AG04450 (cell line): Measurements from ENCODE around the gene TNFSF8. TPM values are rescaled to one million over a fixed set of nuclear protein-coding genes. Genes with fewer than 3 reads are reported as not detected.

Experiments used
- CTCF ChIA-PET: fragments of 300-600, 350-600 bp; formaldehyde crosslinking; extraction: SDS; loops from one replicate; lab custom pipeline; 2022; ENCODE audit warnings: antibody characterized with exemption, inconsistent platforms; lab: Charles Lee
- POLR2A ChIA-PET: fragments of 350-600 bp; formaldehyde crosslinking; extraction: SDS; loops from one replicate; lab custom pipeline; 2021; ENCODE audit warnings: antibody characterized with exemption, inconsistent platforms; lab: Yijun Ruan, JAX
- DNase-seq: peaks from one replicate; pipeline ENCODE4 v3.0.0-alpha.2; 2011; ENCODE audit warnings: low read depth, low spot score
- H3K27ac ChIP-seq: one replicate; pipeline ENCODE4 v1.5.1; 2012; ENCODE audit warnings: low read depth, low read length, control low read depth
- H3K27me3 ChIP-seq: one replicate; pipeline ENCODE4 v1.6.0; 2012; ENCODE audit warnings: low read length; ENCODE audit not compliant: control insufficient read depth, insufficient read depth
- H3K4me3 ChIP-seq: 2 replicates; pipeline ENCODE4 v1.5.1; 2011; ENCODE audit warnings: mild to moderate bottlenecking, low read depth, low read length, control low read depth
- H3K9me3 ChIP-seq: 2 replicates; pipeline ENCODE4 v1.5.1; 2012; ENCODE audit warnings: low read length; ENCODE audit not compliant: control insufficient read depth, insufficient read depth
- polyA minus RNA-seq: library from RNA; depleted of rRNA, polyadenylated mRNA; stranded (reverse); fragments of >200 nt; gene quantifications from 2 replicates; pipeline ENCODE4 v1.2.3, GENCODE V29; 2011; rRNA and poly(A)+ RNA removed
- polyA plus RNA-seq: library from polyadenylated mRNA; depleted of rRNA; stranded (reverse); fragments of >200 nt; gene quantifications from 2 replicates; pipeline ENCODE4 v1.2.3, GENCODE V29; 2011; rRNA removed
- TF ChIP-seq, protein P1 (sequence below): IDR thresholded peaks from 2 replicates; pipeline ENCODE4 v1.5.1; 2011; ENCODE audit warnings: low read depth, low read length, control low read depth, inconsistent platforms

The TNFSF8 gene, protein sequence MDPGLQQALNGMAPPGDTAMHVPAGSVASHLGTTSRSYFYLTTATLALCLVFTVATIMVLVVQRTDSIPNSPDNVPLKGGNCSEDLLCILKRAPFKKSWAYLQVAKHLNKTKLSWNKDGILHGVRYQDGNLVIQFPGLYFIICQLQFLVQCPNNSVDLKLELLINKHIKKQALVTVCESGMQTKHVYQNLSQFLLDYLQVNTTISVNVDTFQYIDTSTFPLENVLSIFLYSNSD
- polyA plus RNA-seq (not detected in 2 replicates), polyA minus RNA-seq (not detected in 2 replicates)

DNA sequence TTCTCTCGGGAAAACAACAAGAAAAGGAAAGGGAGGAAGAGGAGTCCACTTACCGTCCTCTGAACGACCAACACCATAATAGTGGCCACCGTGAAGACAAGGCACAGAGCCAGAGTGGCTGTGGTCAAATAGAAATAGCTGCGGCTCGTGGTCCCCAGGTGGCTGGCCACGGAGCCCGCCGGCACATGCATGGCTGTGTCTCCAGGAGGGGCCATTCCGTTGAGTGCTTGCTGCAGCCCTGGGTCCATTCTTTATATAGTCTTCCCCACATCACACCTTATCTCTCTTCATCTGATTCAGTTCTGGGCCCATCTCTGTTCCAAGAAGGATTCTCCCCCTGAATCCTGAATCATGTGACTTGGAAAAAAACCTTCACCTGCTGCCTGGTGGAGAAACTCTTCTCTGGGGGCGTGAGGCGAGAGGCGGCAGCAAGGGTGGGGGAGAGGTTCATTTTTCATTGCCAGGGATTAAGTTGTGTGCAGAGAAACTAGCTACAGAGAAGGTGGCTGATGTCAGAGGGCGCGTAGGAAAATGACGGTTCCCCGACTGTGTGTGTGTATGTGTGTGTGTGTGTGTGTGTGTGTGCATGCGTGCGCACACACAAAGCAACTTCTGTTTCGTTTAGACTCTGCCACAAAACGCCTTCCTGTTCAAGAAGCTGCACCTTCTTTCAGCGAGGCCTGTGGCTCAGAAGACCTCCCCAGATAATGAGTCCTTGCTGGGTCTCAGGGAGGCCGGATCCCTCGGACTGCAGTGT is at the start of gene TNFSF8:
Gene TNFSF8, minus strand, starts transcription at position 536 of the 757 bp plus-strand sequence. Its CDS starts 288 bp downstream, at position 248.
- Histone ChIP-seq H3K27ac (no peak within 1 kb of the TSS), H3K9me3 (no peaks in the 10 kb centered on the region), H3K27me3 (peaks cover 56% of the 10 kb centered on the region), H3K4me3 (no peak within 1 kb of the TSS)
- ChIA-PET CTCF (interaction anchor here (1.6 kb wide), 1 partner anchor 23 kb away, joined by 10 read pairs; no protein-coding TSS in a partner anchor), POLR2A (no interaction called here)
- TF ChIP-seq, protein P1, sequence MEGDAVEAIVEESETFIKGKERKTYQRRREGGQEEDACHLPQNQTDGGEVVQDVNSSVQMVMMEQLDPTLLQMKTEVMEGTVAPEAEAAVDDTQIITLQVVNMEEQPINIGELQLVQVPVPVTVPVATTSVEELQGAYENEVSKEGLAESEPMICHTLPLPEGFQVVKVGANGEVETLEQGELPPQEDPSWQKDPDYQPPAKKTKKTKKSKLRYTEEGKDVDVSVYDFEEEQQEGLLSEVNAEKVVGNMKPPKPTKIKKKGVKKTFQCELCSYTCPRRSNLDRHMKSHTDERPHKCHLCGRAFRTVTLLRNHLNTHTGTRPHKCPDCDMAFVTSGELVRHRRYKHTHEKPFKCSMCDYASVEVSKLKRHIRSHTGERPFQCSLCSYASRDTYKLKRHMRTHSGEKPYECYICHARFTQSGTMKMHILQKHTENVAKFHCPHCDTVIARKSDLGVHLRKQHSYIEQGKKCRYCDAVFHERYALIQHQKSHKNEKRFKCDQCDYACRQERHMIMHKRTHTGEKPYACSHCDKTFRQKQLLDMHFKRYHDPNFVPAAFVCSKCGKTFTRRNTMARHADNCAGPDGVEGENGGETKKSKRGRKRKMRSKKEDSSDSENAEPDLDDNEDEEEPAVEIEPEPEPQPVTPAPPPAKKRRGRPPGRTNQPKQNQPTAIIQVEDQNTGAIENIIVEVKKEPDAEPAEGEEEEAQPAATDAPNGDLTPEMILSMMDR = no peak
- no peak for DNase-seq

DNA sequence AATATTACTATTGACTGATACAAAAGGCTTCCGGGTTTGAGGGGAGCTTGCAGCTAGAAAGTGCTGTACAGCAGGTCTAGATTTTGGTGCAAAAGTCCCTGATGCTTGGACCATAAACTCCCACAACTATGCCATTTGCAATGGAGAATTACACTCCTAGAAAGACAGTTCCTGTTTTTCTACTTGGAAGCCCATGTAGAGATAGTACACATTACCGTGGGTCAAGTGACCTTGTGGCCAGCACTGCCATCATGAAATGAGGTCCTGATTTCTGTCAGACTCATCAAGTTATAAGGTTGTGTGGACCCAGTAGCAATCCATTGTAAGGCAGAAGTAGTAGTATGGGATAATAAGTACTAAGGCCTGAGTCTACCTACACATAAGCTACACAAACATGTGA is 42.8 kb upstream of the TNFSF8 start:
- ChIA-PET POLR2A (no interaction called here), CTCF (no interaction called here)
- Histone ChIP-seq H3K4me3 (no peak overlapping the region), H3K27me3 (peaks cover 5% of the 10 kb centered on the region), H3K9me3 (no peaks in the 10 kb centered on the region), H3K27ac (no peak overlapping the region)
- DNase-seq = no peak
- TF ChIP-seq, protein P1 = no peak

DNA sequence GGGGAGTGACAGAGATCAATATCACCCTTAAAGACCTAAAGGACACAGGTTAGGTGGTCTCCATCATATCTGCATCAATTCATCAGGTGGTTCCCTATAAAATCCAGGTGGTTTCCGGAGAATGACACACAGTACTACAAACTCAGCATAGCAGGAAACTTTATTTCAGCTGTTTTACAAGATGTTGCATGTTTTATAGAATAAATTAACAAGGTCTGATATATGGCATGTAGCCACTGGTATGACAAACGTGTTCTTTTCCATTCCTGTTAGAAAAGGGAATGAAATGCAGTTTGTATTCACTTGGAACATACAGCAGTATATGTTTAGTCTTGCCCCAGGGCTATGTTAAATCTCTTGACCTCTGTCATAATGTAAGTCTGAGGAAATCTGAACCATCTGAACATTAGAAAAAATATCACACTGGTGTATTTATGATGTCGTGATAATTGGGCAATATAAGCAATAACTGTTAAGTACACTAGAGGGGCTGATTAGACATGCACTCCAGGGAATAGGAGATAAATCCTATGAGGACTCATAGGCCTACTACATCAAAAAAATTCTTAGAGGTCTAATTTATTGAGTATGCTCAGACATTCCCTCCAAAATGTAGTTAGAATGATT is 42.2 kb upstream of the TNFSF8 start:
- POLR2A ChIA-PET = no interaction called here
- Histone ChIP-seq H3K27me3 (peaks cover 5% of the 10 kb centered on the region), H3K9me3 (no peaks in the 10 kb centered on the region), H3K4me3 (no peak overlapping the region), H3K27ac (no peak overlapping the region)
- DNase-seq = no peak
- TF ChIP-seq, protein P1 = no peak
- CTCF ChIA-PET = interaction anchor here (0.6 kb wide), 1 partner anchor 235 kb away, joined by 5 read pairs; no protein-coding TSS in a partner anchor

DNA sequence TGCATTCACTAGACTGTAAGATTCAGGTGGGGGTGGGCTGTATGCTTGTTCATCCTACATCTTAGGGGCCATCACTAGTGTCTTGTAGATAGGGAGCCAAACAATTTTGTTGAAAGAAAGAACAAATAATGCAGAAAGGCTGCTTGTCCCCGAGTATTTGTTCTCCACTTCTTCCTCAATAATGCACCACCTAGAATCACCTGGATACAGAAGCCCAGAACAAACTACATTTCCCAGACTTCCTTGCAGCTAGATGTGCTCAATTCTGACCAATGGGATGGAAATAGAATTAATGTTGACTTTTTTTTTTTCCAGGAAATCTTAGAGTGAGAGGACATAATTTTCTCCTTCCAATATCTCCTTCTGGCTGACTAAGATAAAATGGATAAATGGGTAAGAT is 38.9 kb upstream of the TNFSF8 start:
- H3K27ac ChIP-seq = no peak overlapping the region
- ChIA-PET CTCF (no interaction called here), POLR2A (no interaction called here)
- no peak overlapping the region for H3K4me3 ChIP-seq
- no peak for DNase-seq
- H3K27me3 ChIP-seq = peaks cover 9% of the 10 kb centered on the region
- TF ChIP-seq, protein P1 = no peak
- H3K9me3 ChIP-seq = no peaks in the 10 kb centered on the region
